GM19438 (cell line): ENCODE data around the gene OTUD4.
"Not testable (repeated sequence)": the region's sequence is repeated elsewhere in the genome, so short reads cannot be mapped to it uniquely, and the experiment has no call there.

Experiments used
- ATAC-seq: cut with Tn5 transposase; IDR thresholded peaks from one replicate; pipeline ENCODE4 v1.9.1; 2021; ENCODE audit warnings: low read depth; ENCODE audit not compliant: unreplicated experiment

OTUD4 gene

GRCh38 chr4:145180298-145181090 lies at the start of gene OTUD4:
TSS of gene OTUD4 (minus strand) at chr4:145180589. CDS start at chr4:145179973, 616 bp downstream.
- peak; percentile 67 for ATAC-seq

DNA sequence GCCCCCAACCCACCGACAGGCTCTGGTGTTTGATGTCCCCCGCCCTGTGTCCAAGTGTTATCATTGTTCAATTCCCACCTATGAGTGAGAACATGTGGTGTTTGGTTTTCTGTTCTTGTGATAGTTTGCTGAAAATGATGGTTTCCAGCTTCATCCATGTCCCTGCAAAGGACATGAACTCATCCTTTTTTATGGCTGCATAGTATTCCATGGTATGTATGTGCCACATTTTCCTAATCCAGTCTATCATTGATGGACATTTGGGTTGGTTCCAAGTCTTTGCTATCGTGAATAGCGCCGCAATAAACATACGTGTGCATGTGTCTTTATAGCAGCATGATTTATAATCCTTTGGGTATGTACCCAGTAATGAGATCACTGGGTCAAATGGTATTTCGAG lies 42.8 kb upstream of the OTUD4 start:
- ATAC-seq = not testable (repeated sequence)

DNA sequence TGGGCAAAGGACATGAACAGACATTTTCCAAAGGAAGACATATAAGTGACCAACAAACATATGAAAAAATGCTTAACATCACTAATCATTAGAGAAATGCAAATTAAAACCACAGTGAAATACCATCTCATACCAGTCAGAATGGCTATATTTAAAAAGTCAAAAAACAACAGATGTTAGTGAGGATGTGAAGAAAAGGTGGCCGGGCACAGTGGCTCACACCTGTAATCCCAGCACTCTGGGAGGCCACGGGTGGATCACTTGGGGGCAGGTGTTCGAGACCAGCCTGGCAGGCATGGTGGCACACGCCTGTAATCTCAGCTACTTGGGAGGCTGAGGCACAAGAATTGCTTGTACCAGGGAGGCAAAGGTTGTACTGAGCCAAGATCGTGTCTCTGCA lies 41.1 kb upstream of the OTUD4 start:
- ATAC-seq = not testable (repeated sequence)

DNA sequence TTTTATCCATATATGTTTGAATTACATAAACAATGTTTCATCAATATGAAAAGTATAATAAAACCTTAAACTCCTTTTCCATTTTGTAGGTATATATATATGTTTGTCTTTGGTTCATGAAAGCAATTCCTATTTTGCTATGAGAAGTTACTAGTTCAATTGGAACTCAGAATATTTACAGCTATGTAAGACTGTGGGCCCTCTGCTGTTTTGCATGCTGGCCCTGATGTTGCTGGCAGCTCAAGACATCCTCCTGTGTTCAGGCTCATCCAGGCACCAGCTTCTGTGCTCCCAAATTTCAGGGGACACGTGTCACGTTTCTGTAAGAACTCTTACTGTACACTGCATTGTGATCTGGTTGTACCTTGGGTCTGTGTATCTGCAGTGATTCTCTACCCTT lies 38.7 kb upstream of the OTUD4 start:
- no peak for ATAC-seq

DNA sequence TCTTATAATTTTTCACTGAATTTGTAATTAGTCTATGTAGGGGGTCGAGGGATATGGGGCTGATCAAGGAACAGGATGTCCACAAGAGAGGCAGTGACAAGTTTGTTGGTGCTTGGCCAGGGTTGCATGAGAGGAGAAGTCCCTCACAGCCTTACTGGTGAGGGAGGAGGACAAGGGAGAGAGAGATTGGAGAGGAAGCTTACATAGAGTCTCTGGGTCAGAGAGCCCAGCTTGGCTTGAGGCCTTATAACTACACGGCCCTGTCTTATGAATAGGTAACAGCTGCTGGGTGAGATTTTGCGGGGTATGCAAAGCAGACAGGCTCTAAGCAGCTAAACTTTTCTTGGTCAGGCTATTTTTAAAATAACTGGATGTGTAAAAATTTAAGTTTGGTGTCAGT lies 37.9 kb upstream of the OTUD4 start:
- ATAC-seq = peak; percentile 87

DNA sequence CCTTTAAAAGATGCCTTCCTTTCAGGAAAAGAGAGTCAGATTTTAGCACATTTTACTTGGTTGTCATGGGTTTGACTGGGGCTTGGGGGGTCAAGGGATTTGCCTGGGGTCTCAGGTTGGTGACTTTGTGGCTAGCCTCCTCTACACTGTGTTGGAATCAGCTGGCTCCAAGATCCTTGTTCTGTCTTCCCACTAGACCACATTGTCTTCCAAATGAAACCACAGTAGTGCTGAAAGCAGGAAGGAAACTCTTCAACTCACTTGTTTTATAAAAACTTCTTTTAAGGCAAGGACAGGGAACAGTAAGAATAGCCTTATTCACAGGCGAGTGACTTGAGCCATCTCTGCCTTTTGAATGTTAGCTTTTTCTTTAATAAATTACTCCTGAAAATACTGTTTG lies 37.0 kb upstream of the OTUD4 start:
- ATAC-seq = no peak

DNA sequence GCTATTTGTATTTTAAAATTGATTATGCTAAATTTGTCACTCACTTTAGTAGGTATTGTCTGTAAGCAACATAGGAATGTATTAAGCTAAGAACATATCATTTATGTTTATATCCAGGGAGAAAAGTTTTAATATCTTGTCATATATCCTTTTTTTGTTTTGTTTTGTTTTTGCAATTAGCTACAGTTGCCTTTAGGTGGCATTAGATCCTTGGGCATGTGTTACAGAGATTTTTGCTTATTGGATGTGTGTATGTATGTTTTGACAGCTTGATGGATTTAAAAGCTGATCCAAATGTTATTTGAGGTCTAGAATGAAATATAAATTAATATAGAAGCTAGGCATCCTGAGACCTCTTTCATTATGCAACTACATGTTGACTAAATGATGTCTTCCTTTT lies 36.1 kb upstream of the OTUD4 start:
- ATAC-seq = no peak

DNA sequence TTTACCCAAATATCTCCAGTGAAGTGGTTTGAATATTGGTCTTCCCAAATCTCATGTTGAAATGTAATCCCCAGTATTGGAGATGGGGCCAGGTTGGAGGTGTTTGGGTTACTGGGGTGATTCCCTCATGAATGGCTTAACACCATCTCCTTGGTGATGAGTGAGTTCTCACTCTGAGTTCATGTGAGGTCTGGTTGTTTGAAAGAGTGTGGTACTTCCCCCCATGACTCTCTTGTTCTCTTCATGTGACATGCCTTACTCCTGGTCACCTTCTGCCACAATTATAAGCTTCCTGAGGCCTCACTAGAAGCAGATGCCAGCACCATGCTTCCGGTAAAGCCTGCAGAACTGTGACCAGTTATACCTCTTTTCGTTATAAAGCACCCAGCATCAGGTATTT lies 32.9 kb upstream of the OTUD4 start:
- ATAC-seq = no peak

- ATAC-seq = no peak
Observed at GRCh38 chr4:145207934-145208333, 27.5 kb upstream of the OTUD4 start.

- ATAC-seq = no peak
Observed at GRCh38 chr4:145203410-145203809, 23.0 kb upstream of the OTUD4 start.

DNA sequence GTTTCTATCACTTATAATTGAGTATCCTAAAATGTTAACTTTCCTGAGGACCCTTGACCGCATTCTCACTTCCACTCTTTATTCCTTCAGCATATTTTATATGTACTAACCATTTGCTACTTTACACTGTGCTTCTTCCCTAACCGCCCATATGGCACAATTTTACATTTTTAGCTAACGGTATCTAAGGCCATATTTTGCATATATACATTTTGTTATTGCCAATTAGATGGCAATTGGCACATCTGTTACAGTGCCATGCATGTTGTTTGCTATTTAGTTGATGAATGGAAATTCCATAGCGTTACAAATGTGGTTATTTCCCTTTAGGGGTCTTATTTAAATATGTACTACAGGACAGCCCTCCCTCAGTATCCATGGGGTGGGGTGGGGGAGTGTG lies 20.0 kb upstream of the OTUD4 start:
- no peak for ATAC-seq

DNA sequence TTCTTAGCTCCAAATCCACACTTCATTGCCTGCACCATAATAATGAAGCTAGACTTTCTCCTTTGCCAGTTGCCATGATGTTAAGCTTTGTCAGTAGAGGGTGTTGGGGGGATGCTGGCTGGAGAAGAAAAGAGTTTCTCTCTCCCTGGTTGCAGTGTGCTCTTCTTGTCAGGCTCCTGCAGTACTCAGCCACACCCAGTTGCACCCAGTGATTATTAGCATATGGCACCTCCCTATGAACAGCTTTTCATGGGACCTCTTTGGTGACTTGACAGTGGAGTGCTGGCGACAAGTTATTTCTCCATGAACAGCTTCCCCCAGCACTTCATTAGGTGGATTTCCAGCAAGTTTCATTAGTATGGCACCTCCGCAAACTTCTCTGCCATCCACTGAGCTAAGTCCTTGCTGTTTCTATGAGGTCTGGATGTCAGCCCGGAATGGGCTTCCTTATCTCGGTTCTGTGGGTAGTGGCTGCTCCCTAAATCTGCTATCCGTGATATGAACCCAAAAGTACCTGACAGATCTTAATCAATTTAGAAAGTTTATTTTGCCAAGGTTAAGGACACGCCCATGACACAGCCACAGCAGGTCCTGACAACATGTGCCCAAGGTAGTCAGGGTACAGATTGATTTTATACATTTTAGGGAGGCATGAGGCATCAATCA lies 18.8 kb upstream of the OTUD4 start:
- ATAC-seq = no peak

DNA sequence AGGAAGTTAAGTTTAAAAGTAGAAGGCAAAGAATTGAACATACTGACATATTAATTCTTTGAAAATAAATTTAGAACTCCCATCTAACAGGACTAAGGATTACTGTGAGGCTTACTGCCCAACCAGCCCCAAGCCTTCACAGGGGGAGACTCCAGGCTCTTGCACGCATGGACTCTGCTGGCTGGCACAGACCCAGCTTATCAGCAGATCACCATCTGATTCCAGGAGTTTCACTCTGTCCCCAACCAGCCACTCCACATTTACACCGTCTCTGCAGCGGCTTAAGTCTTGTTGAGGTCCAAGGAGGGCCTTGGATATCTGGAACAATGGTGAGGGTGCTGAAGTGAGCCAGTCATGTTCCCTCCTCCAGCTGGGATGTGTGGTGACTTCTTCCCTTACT lies 16.4 kb upstream of the OTUD4 start:
- ATAC-seq = no peak

GRCh38 chr4:145195167-145195952 lies 15.0 kb upstream of the OTUD4 start:
- peak; percentile 80 for ATAC-seq

- no peak for ATAC-seq
Observed at GRCh38 chr4:145189981-145190380, 9.6 kb upstream of the OTUD4 start.

GRCh38 chr4:145186729-145187128 lies 6.3 kb upstream of the OTUD4 start:
- ATAC-seq = peak; percentile 86

- ATAC-seq = no peak
Observed at GRCh38 chr4:145183581-145183980, 3.2 kb upstream of the OTUD4 start.

DNA sequence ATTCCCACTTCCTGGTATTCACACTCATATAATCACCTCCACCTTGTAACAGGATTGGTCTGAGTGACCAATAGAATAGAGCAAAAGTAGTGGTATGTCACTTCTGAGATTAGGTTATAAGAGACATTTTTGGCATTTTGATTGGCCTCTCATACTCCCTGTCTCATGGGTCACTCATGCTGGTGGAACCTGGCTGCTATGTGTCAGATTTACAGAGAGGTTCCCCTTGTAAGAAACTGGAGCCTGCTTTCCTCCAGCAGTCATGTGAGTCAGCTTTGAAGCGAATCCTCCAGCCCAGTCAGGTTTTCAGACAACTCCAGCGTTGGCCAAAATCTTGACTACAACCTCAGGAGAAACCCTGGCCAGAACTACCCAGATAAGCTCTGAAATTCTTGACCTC lies 2.6 kb upstream of the OTUD4 start:
- no peak for ATAC-seq

- no peak for ATAC-seq
Observed at GRCh38 chr4:145182222-145182621, 1.8 kb upstream of the OTUD4 start.

GRCh38 chr4:145181091-145181501 lies 707 bp upstream of the OTUD4 start:
- ATAC-seq = no peak

DNA sequence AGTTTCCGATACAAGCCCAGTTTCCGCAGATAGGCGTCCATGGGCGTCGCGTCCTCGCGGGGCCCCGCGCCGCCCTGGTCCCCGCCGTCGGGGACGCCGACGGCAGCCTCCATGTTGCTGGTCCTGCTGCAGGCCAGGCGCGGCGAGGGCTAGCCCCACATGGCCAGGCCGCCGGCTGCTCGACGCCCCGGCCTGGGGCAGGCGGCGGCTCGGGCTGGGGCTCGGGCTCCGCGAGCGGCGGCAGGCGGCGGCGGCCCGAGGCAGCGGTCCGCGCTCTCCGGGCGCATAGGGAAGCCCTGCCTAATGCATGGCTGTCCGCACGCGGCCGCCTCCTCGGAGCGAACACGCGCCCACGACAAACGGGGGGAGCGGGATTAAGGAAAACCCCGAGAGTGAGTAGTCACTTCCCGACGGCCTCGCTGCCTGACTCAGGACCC lies 510 bp downstream of the OTUD4 start:
- peak; percentile 10 for ATAC-seq
